HG02870 (cell line): ENCODE data around the gene GSDMA.

Source experiments
- ATAC-seq: cut with Tn5 transposase; IDR thresholded peaks from one replicate; pipeline ENCODE4 v1.9.1; 2021; ENCODE audit warnings: mild to moderate bottlenecking, moderate library complexity; ENCODE audit not compliant: unreplicated experiment

The GSDMA gene

GRCh38 chr17:39954876-39955275 lies 7.9 kb upstream of the GSDMA start:
- ATAC-seq, result no peak

DNA sequence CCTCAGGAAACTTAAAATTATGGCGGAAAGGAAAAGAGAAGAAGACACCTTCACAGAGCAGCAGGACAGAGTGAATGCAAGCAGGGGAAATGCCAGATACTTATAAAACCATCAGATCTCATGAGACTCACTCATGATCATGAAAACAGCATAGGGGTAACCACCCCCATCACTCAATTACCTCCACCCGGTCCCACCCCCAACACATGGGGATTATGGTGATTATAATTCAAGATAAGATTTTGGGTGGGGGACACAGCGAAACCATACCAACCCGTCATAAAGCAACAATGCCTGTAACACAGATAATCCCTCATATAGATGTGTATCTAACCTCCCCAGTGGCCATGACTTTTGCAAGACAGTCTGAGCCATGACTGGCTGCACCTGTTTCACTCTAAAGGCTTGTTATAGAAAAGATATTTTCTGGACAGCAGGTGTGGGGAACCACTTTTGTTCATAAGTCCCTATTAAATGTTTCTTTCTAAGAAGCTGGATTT lies 7.0 kb upstream of the GSDMA start:
- ATAC-seq, result no peak

DNA sequence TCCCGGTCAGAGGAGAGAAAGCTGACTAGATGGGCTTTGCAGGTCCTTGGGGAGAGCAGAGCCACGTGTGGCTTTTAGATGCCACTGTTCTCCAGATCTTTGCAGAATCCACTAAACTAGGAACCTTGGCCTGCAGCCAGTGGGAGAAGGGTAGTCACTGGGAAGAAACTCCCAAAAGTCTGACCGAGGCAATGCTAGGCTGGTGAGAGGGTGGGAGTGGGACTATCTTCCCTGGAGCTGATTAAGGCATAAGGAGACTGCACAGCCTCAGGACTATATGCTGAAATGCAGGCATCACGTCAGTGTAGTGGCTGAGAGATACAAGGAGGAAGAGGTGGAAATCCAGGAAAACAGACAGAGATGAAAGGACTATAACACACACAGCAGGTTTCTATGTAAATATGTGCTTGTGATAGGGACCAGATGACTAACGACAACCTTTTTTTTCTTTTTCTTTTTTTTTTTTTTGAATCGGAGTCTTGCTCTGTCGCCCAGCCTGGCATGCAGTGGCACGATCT lies 2.2 kb upstream of the GSDMA start:
- no peak for ATAC-seq

- no peak for ATAC-seq
These were observed 1.0 kb downstream of the GSDMA start for GRCh38 chr17:39963829-39964228.

- no peak for ATAC-seq
These were observed 2.4 kb downstream of the GSDMA start for GRCh38 chr17:39965017-39965699.

DNA sequence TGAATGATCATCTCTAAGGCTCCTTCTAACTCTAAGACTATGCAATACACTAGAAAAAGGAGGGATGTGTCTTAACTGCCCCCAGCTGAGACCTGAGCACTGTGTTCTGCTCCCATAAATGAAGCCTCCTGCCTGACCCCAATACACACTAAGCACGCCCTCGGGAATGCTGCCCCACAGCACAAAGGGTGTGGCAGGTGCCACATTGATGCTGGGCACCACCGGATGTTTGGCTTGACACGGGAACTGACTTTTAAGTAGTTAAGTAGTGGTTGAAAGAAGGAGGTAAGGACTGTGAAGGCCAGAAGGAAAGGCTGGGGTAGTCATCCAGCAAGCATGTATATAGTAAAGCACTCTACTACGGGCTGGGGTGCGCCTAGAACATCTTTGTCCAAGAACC lies 4.0 kb downstream of the GSDMA start:
- no peak for ATAC-seq

GRCh38 chr17:39968761-39969160 lies 6.0 kb downstream of the GSDMA start:
- no peak for ATAC-seq

- no peak for ATAC-seq
These were observed 6.6 kb downstream of the GSDMA start for GRCh38 chr17:39969375-39969774.

- no peak for ATAC-seq
These were observed 7.4 kb downstream of the GSDMA start for GRCh38 chr17:39970157-39970692.

GRCh38 chr17:39971076-39971603 lies 8.3 kb downstream of the GSDMA start:
- no peak for ATAC-seq

- no peak for ATAC-seq
These were observed 9.5 kb downstream of the GSDMA start for GRCh38 chr17:39972271-39972670.

- no peak for ATAC-seq
These were observed 10.7 kb downstream of the GSDMA start for GRCh38 chr17:39973496-39973895.

- ATAC-seq, result no peak
These were observed 11.6 kb downstream of the GSDMA start for GRCh38 chr17:39974433-39974832.

GRCh38 chr17:39975801-39976200 lies 13.0 kb downstream of the GSDMA start:
- ATAC-seq, result no peak

GRCh38 chr17:39979016-39979670 lies 16.3 kb downstream of the GSDMA start:
- no peak for ATAC-seq

DNA sequence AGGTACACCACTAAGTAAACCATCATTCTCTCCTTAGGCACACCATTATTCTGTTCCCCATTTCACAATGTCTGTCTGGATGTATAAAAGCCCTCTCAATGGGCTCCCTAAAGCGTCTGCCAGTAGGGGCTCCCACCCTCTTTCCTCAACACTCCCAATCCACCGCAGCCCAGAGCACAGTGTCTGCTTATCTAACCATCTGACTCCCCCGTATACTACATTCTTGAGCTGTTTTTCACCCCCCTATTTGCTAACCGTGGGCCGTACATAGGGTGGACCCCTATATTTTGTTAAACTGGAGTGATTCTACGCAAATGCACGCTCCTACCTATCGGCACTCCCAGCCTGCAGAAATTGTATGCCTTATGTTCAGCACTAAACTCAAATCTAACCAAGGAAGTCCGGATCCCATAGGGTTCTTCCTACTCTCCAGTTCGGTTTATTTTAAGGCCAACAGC lies 17.1 kb downstream of the GSDMA start:
- peak; percentile 12 for ATAC-seq

DNA sequence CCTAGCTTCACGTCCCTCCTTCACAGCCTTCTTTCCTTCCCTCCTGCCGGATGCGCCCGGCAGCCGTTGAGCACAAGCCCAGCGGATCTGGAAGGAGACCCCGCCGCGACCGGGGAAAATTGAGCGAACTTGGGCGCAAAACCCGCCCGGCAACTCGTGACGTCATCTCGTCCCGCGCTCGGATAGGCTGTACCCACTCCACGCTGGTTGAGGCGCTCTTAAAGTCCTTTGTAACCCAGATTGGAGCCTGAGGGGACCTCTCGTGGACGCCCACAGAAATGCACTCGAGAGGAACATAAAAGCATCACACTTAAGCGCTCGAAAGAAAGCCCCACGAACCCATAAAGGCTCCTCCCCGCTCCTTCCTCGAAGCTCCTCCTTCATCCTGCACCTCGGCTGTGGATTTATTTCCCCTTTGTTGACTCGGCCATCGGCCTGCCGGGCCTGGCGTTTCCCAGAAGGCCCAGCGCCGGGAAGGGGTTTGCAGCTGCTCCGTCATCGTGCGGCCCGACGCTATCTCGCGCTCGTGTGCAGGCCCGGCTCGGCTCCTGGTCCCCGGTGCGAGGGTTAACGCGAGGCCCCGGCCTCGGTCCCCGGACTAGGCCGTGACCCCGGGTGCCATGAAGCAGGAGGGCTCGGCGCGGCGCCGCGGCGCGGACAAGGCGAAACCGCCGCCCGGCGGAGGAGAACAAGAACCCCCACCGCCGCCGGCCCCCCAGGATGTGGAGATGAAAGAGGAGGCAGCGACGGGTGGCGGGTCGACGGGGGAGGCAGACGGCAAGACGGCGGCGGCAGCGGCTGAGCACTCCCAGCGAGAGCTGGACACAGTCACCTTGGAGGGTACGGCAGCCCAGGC lies 17.8 kb downstream of the GSDMA start, which contains the start of gene PSMD3:
Gene PSMD3, plus strand, starts transcription at position 457 of the 856 bp plus-strand sequence. Its CDS starts 164 bp downstream, at position 621.
- ATAC-seq, result peak; percentile 91

- no peak for ATAC-seq
These were observed 18.5 kb downstream of the GSDMA start for GRCh38 chr17:39981207-39981741.

DNA sequence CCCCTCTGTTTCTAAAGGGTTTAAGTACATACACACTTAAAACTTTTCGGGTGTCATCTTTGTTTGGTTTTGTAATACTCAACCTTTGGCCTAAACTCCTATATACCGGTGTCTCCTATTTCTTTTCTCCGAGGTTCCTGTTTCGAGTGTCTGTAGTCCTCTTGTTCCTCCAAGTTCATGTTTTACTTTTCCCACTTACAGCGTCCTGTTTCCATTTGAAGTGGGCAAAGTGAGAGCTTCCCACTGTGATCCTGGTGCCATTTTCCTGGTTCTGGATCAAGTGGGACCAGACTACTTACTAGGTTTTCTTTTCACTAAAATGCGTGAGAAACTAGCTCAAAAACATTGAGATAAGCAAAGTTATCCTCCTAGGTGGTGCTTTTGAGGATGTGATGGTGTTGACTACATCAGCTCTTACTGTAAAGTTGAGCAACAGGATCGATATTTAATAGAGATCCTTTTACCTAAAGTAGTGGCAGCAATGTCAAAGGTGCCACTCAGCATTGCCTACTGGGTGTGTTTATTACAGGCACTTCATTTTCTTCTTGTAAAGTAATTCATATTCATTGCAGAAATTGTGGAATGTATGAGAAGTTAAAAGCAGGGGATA lies 19.1 kb downstream of the GSDMA start:
- ATAC-seq, result no peak
